Hematopoietic multipotent progenitor cell (in vitro differentiated cells): ENCODE measurements around the gene AQP1. TPM values are rescaled to one million over a fixed set of nuclear protein-coding genes. Genes with fewer than 3 reads are reported as not detected.

Experiments
- DNase-seq, 3 donors: peaks; one replicate each; pipeline ENCODE4 v3.0.0-alpha.2; 2011 to 2015; ENCODE audit warnings: low read depth in 2 of 3, low spot score in 2 of 3
- total RNA-seq: library from RNA; depleted of rRNA; stranded (reverse); fragments of >200 nt; gene quantifications from one replicate; pipeline ENCODE4 v1.2.3, GENCODE V29; 2012

Gene AQP1
- total RNA-seq, 1 donor: 0.81 TPM

DNA sequence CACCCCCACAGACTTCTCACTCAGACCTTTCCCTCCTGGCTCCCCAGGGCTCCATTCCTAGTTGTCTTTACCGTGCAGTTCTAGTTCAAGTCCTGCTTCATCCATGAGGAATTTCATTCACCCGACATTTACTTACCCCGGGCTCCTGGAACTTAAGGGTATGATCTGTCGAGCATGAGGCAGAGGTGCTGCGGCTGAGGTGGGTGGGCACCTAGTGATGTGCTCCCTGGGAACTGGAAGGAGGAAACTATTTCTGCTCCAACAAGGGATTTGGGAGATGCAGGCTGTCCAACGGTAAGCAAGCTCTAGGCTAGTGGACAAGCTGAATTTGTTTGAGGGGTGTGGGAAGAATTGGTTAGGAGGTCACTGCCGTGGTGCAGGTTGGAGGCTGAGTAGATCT, 30.2 kb upstream of the AQP1 start:
- no peak for DNase-seq

DNA sequence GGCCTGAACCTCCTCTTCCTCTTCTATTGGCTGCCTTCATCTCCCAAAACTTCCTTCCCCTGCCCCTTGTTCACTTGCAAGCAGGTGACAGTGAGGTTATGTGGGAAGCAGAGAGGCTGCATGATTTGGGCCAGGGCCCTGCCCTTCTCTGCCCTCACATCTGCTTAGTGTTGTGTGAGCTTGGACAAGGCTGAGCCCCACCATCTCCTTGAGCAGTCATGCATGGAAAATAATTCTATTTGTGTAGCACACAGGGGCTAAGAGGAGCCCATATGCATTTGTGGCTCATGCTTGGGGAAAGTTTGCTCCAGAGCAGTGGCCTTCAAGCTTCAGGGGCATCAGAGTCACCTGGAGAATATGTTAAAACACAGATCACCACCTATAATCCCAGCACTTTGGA, 26.8 kb upstream of the AQP1 start:
- DNase-seq: no peak

DNA sequence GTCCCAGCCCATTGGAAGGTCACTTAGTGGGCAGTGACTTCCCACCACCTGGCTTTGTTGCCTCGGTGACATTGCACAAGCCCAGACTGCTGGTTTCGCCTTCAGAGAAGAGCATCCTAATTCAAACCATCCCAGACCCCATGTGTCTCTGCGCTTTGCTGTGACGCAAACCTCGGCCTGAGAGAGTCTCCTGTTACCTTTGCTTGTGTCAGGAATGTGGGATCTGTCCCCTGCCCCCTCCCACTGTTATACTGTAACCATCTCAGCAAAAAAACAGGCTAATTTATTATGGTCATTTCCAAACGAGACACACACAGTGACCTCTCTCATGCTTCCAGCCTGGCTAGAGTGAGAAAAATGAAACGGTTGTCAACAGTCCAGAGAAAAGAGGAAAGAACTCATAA, 25.0 kb upstream of the AQP1 start:
- DNase-seq: no peak

DNA sequence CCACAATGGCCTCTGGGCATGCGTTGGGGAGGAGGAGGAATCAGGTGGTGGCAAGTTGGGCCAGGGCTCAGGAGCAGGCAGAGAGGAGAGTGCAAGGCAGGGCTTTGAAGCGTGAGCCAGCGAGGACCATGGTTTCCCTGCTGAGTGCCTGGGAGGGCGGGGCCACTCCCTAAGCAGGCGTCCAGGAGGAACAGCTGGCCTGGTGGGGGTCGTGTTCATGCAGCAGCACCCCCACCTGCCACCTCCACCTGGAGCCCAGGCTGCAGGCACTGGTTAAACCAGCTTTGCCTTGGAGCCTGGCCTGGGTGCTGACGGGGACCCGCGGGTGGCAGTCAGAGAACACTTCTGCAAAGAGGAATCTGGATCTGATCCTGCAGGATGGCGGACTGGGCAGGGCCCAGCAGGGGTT, 24.2 kb upstream of the AQP1 start:
- no peak for DNase-seq

DNA sequence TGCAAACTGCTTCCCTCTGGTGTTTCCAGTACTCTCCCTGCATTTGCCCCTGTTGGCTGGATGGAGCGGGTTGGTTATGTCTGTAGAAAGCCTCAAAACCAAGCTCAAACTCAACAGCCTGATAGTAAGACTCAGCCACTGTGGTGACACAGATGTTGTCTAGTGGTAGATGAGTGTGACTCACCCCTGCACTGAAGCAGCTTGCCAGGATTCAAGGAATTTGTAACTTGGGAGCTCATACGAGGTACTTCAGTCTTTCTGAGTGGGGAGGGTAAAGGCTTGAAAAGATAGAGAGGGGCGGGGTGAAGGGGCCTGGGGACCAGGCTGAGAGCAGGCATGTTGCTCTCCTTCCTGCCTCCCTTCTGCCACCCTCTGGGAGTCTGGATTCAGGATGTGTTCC, 22.9 kb upstream of the AQP1 start:
- no peak for DNase-seq

DNA sequence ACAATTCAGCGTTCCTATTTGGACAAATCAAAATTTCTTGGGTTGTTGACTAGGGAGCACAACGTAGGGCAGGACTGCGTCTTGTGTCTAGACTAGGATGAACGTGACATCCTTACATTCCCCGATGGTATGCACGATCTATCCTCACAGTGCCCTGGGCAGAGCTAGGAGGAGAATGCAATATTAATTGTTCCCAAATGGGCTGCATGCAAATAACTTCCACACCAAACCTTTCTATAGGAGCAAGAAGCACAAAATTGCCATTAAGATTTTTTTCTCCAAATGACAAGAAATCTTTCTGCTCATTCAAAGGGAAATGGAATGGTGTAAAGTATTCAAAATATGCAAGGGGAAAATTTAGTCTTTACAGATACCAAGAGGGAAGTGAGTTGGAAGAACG, 21.4 kb upstream of the AQP1 start:
- no peak for DNase-seq

DNA sequence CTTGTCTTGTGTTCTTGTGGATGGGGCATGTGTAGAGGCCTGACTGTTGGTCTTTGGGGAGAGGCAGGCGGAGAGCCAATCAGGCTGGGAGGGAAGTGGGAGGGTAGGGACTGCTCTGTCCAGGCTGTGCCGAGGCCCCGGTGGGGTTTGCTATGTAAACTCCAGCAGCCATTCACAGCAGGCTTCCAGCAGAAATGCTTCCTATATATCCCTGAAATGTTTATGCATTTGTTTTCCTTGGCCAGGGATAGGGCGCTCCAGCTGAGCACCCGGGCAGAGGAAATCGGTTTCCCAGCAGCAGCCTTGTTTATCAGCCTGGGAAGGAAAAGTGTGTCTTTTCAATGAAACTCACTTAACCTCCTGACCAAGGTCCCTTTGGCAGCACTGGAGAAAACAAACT, 18.3 kb upstream of the AQP1 start:
- no peak for DNase-seq

DNA sequence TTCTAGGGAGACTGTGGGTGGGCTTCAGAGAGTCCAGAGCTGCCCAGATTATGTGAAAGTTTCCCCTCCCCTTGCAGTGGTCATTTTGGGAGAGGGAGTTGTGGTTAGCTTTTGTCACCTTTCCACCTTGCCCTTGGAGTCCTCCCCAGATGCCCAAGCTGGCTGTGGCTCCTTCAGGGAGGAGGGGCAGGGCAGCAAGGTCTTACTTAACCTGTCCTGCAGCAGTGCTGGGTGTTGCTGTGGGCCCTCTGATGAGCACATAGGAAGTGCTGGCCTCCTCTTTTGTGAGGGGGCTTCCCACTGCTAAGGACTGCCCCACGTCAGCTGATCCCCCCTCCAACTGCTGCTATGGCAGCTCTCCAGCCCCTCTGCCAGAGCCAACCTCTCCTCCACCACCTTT, 17.6 kb upstream of the AQP1 start:
- no peak for DNase-seq

DNA sequence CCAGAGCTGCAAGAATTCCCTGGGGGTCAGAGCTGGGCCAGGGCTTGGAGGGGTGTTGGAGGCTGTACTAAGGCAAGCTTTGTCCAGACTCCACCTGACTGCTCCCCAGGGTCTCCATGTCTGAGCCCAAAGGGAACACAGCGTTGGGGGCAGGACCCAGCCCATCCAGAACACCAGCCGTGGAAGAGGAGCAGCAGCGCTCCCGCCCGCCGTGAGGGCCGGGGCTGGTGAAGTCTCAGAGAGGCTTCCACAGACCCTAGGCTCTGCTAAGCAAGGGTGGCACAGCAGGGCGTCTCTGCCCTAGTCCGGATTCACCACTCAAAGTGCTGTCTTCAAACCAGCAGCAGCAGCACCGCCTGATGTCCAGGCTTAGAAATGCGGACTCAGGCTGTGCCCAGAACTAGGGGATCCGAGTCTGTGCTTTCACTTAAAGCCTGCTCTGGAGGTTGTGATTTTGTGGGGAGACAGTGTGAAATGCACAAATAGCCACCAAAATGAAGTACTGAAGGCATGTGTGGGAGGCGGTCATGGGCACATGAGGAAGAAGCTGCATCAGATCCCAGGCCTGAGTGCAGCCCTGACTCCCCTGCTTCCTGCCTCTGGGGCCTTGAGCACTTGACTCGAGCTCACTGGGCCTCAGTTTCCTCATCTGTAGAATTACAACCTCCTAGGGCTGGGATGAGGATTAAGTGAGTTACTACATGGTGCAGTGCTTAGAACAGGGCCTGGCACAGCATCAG, 16.6 kb upstream of the AQP1 start:
- DNase-seq: no peak

DNA sequence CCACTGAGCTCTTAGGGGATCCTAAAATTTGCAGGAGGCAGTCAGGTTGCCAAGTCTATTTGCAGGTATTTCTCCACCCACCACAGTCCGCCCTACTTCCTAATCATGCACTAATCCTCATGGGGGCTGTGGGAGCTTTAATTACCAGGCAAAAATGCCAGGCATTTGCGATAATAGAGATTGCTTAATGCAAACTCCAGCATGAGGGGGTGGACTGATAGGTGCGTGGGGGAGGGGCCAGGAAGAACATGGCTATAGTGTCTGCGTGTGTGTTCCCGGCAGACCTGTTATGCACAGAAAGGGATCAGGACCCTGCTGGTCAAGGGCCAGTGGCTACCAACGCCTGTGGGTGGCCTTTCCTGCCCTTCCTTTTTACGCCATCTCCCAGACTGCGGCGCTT, 15.6 kb upstream of the AQP1 start:
- no peak for DNase-seq

DNA sequence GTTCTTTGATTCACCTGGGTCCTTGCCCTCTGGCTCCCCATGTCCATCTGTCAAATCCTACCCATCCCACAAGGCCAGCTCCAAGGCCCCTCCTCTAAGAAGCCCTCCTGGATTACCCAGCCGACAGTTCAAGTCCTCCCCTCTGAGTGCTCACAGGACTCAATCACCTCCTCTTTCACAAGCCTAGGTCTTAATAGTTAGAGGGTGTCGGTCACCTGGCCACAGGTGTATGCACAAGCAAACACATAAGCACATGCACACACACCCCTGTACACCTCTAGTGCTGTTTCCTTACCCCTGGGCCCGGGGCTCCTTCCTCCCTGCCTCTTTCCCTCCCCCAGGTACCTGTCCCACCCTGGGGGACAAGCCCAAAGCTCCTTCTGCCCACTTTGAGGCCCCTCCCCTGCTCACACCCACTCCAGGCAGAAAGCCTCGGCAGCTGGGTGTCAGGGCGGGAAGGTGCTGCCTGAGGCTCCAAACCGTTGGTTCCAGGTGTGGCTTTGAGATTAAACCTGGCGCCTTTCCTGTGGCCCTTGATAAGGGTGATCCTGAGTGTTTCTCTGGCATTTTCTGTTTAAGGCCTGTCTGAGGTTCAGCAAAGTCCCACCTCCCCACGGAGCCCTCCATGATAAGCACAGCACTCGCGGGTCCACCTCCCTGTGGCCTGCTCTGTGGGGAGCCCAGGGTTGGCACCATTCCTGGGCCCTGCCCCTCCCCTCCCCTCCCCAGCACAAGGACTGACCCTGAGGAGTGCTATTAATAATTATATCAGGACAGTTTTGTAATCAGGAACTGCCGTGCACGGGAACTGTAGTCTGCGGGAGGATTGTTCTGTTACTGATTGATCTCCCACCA, 14.6 kb upstream of the AQP1 start:
- DNase-seq: peak in 1 of 3 donors; percentile 12

DNA sequence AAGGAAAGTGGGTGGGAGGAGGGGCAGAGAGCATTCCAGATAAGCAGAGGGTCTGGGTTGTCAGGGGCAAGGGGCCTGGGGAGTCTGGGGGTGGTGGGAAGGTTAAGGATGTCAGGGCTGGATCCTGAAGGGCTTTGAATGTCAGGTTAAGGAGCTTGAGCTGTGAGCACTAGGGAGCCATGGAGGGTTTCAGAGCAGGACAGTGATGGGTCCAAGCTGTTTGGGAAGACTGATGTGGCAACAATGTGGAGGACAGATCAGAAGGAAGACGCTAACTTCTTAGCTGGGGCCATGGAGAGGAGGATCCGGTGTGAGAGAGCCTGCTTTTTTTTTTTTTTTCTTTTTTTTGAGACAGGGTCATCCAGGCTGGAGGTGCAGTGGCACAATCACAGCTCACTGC, 13.9 kb upstream of the AQP1 start:
- no peak for DNase-seq

DNA sequence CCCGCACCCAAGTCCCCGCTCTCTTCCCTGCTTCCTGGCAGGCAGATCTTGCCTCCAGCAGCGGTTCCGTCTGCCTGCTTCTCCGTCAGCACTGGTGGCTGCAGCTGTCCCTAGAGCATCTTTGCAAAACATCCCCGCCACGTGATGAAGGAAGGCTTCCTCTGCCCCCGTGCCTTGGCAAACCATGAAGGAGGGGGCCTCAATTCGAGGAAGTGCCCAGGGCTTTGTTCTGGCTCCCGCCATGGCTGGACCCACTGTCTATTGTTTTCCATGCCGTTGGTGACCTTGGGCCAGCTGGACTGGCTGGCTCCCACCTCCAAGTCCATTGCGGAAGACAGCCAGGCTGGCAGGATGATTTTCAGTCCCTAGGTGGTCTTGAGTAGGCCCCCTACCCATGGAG, 13.2 kb upstream of the AQP1 start:
- DNase-seq: no peak

DNA sequence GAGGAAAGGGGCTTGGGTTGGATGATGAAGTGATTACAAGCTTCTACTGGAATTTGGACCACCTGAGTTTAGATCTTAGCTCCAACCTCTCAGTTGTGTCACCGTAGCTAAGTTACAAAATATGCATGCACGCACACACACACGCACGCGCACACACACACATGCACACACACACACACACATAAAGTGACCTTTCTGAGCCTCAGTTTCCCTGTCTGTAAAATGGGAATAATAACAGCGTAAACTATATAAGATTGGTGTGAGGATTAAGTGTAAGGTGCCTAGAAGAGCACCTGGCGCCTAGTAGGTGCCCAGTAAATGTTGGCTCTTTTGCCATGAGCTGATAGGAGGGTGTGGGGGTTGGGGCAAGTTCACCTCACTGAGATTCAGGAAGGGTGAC, 12.6 kb upstream of the AQP1 start:
- DNase-seq: no peak

DNA sequence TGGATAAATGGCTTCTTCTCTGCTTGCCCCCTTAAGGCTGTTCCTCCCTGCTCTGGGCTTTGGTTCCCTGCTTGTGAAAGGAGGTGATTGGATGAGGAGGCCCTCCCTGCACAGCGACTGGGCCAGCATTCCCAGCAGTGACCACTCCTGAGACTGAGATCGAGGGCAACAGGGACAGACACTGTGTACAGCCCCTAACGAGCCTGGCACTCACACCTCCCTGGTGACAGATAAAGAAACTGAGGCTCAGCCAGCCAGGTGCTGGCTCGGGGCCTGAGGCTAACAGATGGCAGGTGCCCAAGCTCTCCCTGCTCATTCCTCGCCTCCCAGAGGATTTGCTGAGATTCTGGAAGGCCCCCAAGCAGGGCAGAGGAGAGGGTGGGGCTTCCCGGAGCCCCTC, 12.0 kb upstream of the AQP1 start:
- no peak for DNase-seq

DNA sequence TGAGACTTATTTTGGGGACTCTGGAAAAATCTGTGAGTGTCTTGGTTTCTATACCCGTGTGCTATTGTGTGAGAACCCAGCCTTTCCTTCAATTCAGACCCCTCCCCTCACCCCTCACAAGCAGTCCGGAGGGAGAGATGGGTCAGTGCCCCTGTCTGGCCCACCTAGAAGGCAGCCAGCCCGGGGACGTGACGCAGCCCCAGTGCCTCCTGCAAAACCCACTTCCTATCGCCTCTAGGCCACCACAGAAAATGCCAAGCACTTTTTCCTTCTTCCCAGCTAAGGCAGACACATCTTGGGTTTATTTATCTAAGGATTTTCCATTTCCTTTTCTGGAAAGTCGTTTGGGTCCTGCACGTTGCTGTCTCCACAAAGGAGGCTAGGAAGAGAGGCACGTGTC, 11.6 kb upstream of the AQP1 start:
- no peak for DNase-seq

DNA sequence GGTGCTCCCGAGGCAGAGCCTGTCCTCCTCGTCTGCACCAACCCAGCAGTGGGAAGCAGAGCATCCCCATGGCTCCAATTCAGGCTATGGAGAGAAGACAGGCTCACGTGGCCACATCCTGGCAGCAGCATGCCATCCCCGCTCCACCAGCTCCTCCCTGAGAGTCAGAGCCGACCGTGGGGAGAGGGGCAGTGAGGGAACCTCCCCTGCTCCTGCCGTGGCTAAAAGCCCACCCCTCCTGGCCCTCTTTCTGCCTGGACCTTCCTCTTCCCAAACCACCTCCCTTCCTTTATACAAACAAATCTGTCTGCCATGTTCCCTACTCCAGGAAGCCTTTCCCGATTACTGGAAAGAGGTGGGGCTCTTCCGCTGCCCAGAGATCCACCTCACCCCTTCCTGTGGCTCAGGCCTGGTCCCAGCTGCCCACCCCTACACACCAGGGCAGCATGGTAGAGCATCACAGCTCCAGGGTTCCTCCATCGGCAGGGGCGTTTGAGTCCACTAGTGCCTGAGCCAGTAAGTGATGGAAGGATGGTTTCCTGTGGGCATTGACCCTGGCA, 10.8 kb upstream of the AQP1 start:
- no peak for DNase-seq

DNA sequence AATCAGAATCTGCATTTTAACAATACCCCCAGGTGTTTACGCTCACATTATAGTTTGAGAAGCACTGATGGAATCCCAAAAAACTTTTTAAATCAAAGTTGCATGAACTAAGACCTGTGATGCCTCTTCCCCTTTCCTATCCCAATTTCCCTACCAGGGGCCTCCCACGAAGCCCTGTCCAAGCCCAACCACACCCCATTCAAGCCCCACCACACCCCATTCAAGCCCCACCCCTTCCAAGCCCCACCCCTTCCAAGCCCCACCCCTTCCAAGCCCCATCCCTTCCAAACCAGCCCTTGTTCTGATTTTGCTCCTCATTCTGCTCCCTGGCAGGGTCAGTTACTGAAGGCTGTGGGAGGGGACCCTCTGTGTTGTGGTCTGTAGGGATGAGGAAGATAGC, 9.8 kb upstream of the AQP1 start:
- DNase-seq: no peak

DNA sequence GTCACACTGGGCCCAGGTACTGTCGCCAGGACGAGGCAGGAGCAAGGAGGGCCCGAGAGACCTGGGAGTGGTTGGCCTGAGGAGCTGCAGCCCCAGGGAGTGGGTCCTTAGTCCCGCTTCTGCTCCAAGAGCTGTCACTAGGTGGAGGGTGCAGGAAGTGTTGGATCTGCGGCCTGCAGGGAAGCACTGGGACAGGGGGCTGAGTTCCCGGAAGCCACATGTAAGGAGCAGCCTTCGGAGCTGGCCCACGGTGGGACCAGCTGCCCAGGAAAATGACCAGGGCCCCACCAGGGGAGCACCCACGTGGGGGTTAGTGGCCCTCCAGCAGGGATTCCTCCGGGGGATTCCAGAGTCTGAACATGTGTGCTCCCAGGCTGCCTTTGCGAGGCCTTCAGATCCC, 9.2 kb upstream of the AQP1 start:
- DNase-seq: no peak

DNA sequence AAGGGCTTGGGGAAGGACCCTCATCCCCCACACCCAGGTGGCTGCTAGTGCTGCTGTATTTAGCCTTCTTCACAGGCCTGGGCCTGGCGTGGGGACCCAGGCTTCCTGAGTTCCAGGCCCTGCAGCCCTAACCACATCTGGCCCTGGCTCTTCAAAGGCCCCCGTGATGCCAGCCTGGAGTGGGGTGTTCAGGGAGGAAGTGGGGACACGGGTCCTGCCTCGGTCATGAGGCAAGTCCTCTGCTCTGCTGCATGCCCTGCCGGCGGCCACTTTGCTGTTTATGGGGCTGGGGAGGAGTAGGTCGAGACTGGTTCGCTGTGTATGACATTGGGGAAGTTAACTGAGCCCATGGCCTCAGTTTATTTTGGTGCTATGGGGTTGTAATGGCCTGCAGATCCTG, 8.5 kb upstream of the AQP1 start:
- DNase-seq: no peak

DNA sequence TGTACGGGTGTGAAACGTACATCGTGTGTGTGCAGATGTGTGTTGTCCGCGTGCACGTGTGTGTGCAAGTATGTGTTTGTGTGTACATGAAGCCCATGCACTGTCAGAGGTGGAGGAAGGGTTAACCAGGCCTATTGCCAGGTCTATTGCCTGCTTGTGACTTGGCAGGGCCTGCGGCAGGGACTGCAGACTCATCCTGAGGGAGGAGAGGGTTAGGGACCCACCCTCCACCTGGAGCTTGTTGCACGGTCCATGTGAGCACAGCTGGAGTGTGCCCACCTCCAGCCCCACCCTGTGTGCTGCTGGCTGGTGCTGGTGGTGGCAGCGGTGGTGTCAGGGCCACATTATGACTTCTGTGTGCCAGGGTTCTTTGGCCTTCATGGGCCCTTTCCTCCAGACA, 7.1 kb upstream of the AQP1 start:
- DNase-seq: no peak
